A549 (cell line): ENCODE data around the gene ADTRP. TPM values are rescaled to one million over a fixed set of nuclear protein-coding genes. Genes with fewer than 3 reads are reported as not detected.
A peak's percentile ranks its signal among the peaks of the same experiment; 100 is the strongest.

Experiments
- ATAC-seq, 2 experiments: fragments of 200-7000 bp in 1 of 2; fragments of >200 bp in 1 of 2; cut with Nextera tagmentation in 1 of 2; cut with Tn5 transposase in 1 of 2; 3 replicates each; pipeline versions ENCODE4 v1.8.0 to v1.9.1; 2018 to 2020; ENCODE audit warnings: mild to moderate bottlenecking in 1 of 2, moderate library complexity in 1 of 2
- CTCF ChIA-PET: fragments of 300-600 bp; sonication (Branson Sonifier 250); formaldehyde crosslinking; extraction: SDS; loops from one replicate; lab custom pipeline; 2021; ENCODE audit warnings: antibody characterized with exemption, inconsistent platforms; lab: Yijun Ruan, JAX
- POLR2A ChIA-PET: fragments of 350-600 bp; formaldehyde crosslinking; extraction: SDS; loops from one replicate; lab custom pipeline; 2021; ENCODE audit warnings: antibody characterized with exemption, inconsistent platforms; lab: Yijun Ruan, JAX
- DNase-seq, 2 experiments: peaks; one replicate each; pipeline versions ENCODE4 v3.0.0 to v3.0.0-alpha.2; 2011 to 2016; ENCODE audit warnings: low read depth in 1 of 2, low spot score in 1 of 2
- FAIRE-seq: peaks from 2 replicates; lab custom pipeline; 2011; peaks lifted over from hg19 to GRCh38; lab: Jason Lieb, UNC
- H3K27ac ChIP-seq, 2 experiments: fragments of >200 bp; sonication (Bioruptor Twin); formaldehyde crosslinking; 3 replicates each; pipeline ENCODE4 v1.5.1; 2016 to 2017
- H3K4me1 ChIP-seq: fragments of >200 bp; sonication (Bioruptor Twin); formaldehyde crosslinking; 3 replicates; pipeline ENCODE4 v1.6.1; 2016
- H3K4me2 ChIP-seq: fragments of >200 bp; sonication (Bioruptor Twin); formaldehyde crosslinking; 3 replicates; pipeline ENCODE4 v1.6.1; 2016
- H3K4me3 ChIP-seq: fragments of >200 bp; sonication (Bioruptor Twin); formaldehyde crosslinking; 3 replicates; pipeline ENCODE4 v1.5.1; 2016
- H3K9me3 ChIP-seq: fragments of >200 bp; sonication (Bioruptor Twin); formaldehyde crosslinking; 3 replicates; pipeline ENCODE4 v1.6.1; 2016
- BHLHE40 ChIP-seq: IDR thresholded peaks from 2 replicates; pipeline ENCODE4 v1.6.1; 2012; ENCODE audit warnings: low read depth, low read length, inconsistent platforms
- CBX2 ChIP-seq: fragments of 200-600 bp; sonication (generic); IDR thresholded peaks from 2 replicates; pipeline ENCODE4 v1.6.1; 2016; ENCODE audit warnings: low read depth, mild to moderate bottlenecking, borderline replicate concordance
- CBX8 ChIP-seq: fragments of 200-600 bp; sonication (generic); IDR thresholded peaks from 2 replicates; pipeline ENCODE4 v1.6.1; 2016
- CEBPB ChIP-seq, 2 experiments: fragments of >200 bp in 1 of 2; sonication (Bioruptor Twin) in 1 of 2; formaldehyde crosslinking in 1 of 2; IDR thresholded peaks; 2 replicates each; pipeline ENCODE4 v1.6.1; 2012 to 2016
- EHF ChIP-seq: fragments of 250-450 bp; sonication (Bioruptor Pico); IDR thresholded peaks from 2 replicates; pipeline ENCODE4 v1.5.0; 2020; ENCODE audit warnings: mild to moderate bottlenecking
- EHMT2 ChIP-seq: fragments of 200-600 bp; sonication (generic); IDR thresholded peaks from 2 replicates; pipeline ENCODE4 v1.6.1; 2016; ENCODE audit warnings: antibody characterized with exemption, low read depth, mild to moderate bottlenecking, moderate library complexity
- ESRRA ChIP-seq: fragments of 150-350 bp; IDR thresholded peaks from 2 replicates; pipeline ENCODE4 v1.6.1; 2014; ENCODE audit warnings: mild to moderate bottlenecking, low read length, borderline replicate concordance
- FOSB ChIP-seq: fragments of 250-450 bp; sonication (Bioruptor Pico); IDR thresholded peaks from 2 replicates; pipeline ENCODE4 v1.5.0; 2020; ENCODE audit warnings: mild to moderate bottlenecking, moderate library complexity
- FOSL2 ChIP-seq, 2 experiments: fragments of 450-650 bp in 1 of 2; fragments of >200 bp in 1 of 2; sonication (Bioruptor Twin) in 1 of 2; formaldehyde crosslinking; IDR thresholded peaks; 2 replicates each; pipeline versions ENCODE4 v1.5.0 to v1.6.1; 2016 to 2020; ENCODE audit warnings: mild to moderate bottlenecking in 1 of 2, moderate library complexity in 1 of 2
- FOXS1 ChIP-seq: fragments of 250-450 bp; sonication (Bioruptor Pico); IDR thresholded peaks from 2 replicates; pipeline ENCODE4 v1.5.0; 2020; ENCODE audit warnings: mild to moderate bottlenecking, moderate library complexity
- GATA3 ChIP-seq: IDR thresholded peaks from 2 replicates; pipeline ENCODE4 v1.6.1; 2012; ENCODE audit warnings: borderline replicate concordance
- HEYL ChIP-seq: fragments of 250-450 bp; sonication (Bioruptor Pico); IDR thresholded peaks from 2 replicates; pipeline ENCODE4 v1.8.0; 2021; ENCODE audit warnings: mild to moderate bottlenecking, moderate library complexity
- JUN ChIP-seq, 2 experiments: fragments of >200 bp; sonication (Bioruptor Twin); formaldehyde crosslinking; IDR thresholded peaks; 2 replicates in 1 of 2; 3 replicates in 1 of 2; pipeline ENCODE4 v1.6.1; 2016 to 2017
- KDM5A ChIP-seq: fragments of 200-600 bp; sonication (generic); IDR thresholded peaks from 2 replicates; pipeline ENCODE4 v1.6.1; 2016; ENCODE audit warnings: antibody characterized with exemption, mild to moderate bottlenecking
- MAFK ChIP-seq: fragments of 450-650 bp; IDR thresholded peaks from 2 replicates; pipeline ENCODE4 v1.6.1; 2014; ENCODE audit not compliant: partially characterized antibody
- MYC ChIP-seq: IDR thresholded peaks from 2 replicates; pipeline ENCODE4 v1.6.1; 2012; ENCODE audit warnings: mild to moderate bottlenecking, inconsistent platforms, low read length, improper control_type of control experiment, borderline replicate concordance
- NFE2L2 ChIP-seq: fragments of 150-350 bp; conservative IDR thresholded peaks from 2 replicates; pipeline ENCODE4 v1.6.1; 2014; ENCODE audit warnings: low read length
- PHF8 ChIP-seq: fragments of 200-600 bp; sonication (generic); IDR thresholded peaks from 2 replicates; pipeline ENCODE4 v1.6.1; 2016; ENCODE audit warnings: low read depth, mild to moderate bottlenecking, antibody characterized with exemption, moderate library complexity, borderline replicate concordance
- POLR2AphosphoS2 ChIP-seq: conservative IDR thresholded peaks from 2 replicates; pipeline ENCODE4 v1.6.1; 2012; ENCODE audit warnings: low read length, improper control_type of control experiment, inconsistent platforms
- RCOR1 ChIP-seq: fragments of 150-350 bp; IDR thresholded peaks from 2 replicates; pipeline ENCODE4 v1.6.1; 2014; ENCODE audit warnings: antibody characterized with exemption, low read length, low read depth
- RNF2 ChIP-seq: fragments of 200-600 bp; sonication (generic); IDR thresholded peaks from 2 replicates; pipeline ENCODE4 v1.6.1; 2016; ENCODE audit warnings: low read depth, mild to moderate bottlenecking, antibody characterized with exemption, moderate library complexity, borderline replicate concordance
- SMC3 ChIP-seq: fragments of >200 bp; sonication (Bioruptor Twin); formaldehyde crosslinking; IDR thresholded peaks from 3 replicates; pipeline ENCODE4 v1.6.1; 2018; ENCODE audit warnings: inconsistent platforms
- TFCP2L1 ChIP-seq: fragments of 250-450 bp; sonication (Bioruptor Pico); IDR thresholded peaks from 2 replicates; pipeline ENCODE4 v1.5.0; 2021; ENCODE audit warnings: mild to moderate bottlenecking
- TP53 ChIP-seq: fragments of 250-450 bp; sonication (Bioruptor Pico); IDR thresholded peaks from 2 replicates; pipeline ENCODE4 v1.5.0; 2021; ENCODE audit warnings: mild to moderate bottlenecking, moderate library complexity
- WGBS: methylation state at CpG from one replicate; pipeline ENCODE4 v1.1.6; 2017; ENCODE audit errors: missing lambda C conversion rate; 5-methylcytosine and 5-hydroxymethylcytosine counted together
- polyA plus RNA-seq, 4 experiments: library from polyadenylated mRNA; depleted of rRNA in 3 of 4; stranded (reverse); fragments of >200 nt; fragmentation: RNase III in 1 of 4; extraction: RNeasy Plus Mini Kit Qiagen cat#74134 plus additional on column Dnase treatment in 1 of 4; gene quantifications; 2 replicates in 3 of 4; 3 replicates in 1 of 4; pipeline ENCODE4 v1.2.3, GENCODE V29; 2011 to 2017
- TF ChIP-seq, protein P1 (sequence below): fragments of 450-650 bp; IDR thresholded peaks from 2 replicates; pipeline ENCODE4 v1.6.1; 2014; ENCODE audit warnings: antibody characterized with exemption
- TF ChIP-seq, protein P2 (sequence below): fragments of 250-450 bp; sonication (Bioruptor Pico); IDR thresholded peaks from 2 replicates; pipeline ENCODE4 v1.5.0; 2020; ENCODE audit warnings: low read depth, mild to moderate bottlenecking, moderate library complexity
- TF ChIP-seq, protein P3 (sequence below): IDR thresholded peaks from 2 replicates; pipeline ENCODE4 v1.6.1; 2012
- TF ChIP-seq, protein P4 (sequence below): fragments of 200-600 bp; sonication (generic); IDR thresholded peaks from 2 replicates; pipeline ENCODE4 v1.6.1; 2016; ENCODE audit warnings: antibody characterized with exemption, mild to moderate bottlenecking, moderate library complexity
- TF ChIP-seq, protein P5 (sequence below): fragments of >200 bp; sonication (Bioruptor Twin); formaldehyde crosslinking; IDR thresholded peaks from 3 replicates; pipeline ENCODE4 v1.5.1; 2016

Gene ADTRP
- polyA plus RNA-seq, 2 of the 4 experiments (the other 2 are of a cell fraction): 0.57 to 0.59 TPM

DNA sequence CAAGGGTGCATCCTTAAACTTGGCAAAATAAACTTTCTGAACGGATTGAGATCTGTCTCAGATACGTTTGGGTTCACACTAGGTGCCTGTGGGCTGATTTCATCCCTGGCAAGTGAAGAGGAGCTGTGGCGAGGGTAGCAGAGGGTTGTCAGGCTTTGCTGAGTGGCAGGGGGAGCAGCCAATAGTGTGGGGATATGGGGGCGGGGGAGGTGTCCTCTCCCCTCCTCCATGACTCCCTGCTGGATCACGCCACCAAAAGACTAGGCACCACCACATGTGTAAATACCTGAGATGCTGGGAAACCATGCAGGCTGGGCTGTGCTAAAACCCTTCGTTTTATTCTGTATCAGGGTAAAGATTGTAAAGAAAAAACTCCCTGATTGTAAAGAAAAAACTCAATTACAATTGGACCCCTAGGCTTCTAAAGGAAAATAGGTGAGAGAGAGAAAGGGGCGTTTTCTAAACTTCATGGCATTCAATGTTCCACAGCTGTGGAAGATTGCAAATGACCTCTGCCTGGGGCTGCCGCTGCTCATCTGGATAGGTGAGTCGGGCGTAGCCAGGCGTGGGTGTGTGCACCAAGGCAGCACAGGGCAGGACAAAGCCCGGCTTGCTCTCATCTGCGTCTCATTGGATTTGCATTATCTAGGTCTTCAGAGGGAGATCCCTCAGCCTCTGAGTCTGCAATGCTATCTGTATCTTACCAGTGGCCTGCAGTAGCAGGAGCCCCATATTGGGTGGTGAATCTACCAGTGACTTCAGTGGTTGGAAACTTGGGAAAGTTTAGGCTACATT lies 26.9 kb upstream of the ADTRP start:
- POLR2A ChIA-PET: no interaction called here
- H3K27ac ChIP-seq: 0 out of 6 replicates have a peak overlapping the region, but pooled peaks of 1 of the 2 experiments have one; percentile 31
- TF ChIP-seq, protein P1, sequence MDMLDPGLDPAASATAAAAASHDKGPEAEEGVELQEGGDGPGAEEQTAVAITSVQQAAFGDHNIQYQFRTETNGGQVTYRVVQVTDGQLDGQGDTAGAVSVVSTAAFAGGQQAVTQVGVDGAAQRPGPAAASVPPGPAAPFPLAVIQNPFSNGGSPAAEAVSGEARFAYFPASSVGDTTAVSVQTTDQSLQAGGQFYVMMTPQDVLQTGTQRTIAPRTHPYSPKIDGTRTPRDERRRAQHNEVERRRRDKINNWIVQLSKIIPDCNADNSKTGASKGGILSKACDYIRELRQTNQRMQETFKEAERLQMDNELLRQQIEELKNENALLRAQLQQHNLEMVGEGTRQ: no peak
- TF ChIP-seq, protein P2, sequence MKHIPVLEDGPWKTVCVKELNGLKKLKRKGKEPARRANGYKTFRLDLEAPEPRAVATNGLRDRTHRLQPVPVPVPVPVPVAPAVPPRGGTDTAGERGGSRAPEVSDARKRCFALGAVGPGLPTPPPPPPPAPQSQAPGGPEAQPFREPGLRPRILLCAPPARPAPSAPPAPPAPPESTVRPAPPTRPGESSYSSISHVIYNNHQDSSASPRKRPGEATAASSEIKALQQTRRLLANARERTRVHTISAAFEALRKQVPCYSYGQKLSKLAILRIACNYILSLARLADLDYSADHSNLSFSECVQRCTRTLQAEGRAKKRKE: no peak
- TF ChIP-seq FOXS1 (CRISPR knock-in tag) (no peak), SMC3 (no peak), JUN (IDR thresholded peaks at IDR 0.05) (no peak), PHF8 (no peak), BHLHE40 (no peak), HEYL (CRISPR knock-in tag) (no peak), CBX2 (no peak), GATA3 (no peak), RNF2 (no peak), RCOR1 (no peak), CBX8 (no peak), FOSL2 (IDR thresholded peaks at IDR 0.05) (no peak), FOSL2 (CRISPR knock-in tag; IDR thresholded peaks at IDR 0.05) (no peak), EHF (CRISPR knock-in tag) (no peak), NFE2L2 (no peak)
- TF ChIP-seq, protein P3, sequence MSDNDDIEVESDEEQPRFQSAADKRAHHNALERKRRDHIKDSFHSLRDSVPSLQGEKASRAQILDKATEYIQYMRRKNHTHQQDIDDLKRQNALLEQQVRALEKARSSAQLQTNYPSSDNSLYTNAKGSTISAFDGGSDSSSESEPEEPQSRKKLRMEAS: no peak
- TF ChIP-seq, protein P4, sequence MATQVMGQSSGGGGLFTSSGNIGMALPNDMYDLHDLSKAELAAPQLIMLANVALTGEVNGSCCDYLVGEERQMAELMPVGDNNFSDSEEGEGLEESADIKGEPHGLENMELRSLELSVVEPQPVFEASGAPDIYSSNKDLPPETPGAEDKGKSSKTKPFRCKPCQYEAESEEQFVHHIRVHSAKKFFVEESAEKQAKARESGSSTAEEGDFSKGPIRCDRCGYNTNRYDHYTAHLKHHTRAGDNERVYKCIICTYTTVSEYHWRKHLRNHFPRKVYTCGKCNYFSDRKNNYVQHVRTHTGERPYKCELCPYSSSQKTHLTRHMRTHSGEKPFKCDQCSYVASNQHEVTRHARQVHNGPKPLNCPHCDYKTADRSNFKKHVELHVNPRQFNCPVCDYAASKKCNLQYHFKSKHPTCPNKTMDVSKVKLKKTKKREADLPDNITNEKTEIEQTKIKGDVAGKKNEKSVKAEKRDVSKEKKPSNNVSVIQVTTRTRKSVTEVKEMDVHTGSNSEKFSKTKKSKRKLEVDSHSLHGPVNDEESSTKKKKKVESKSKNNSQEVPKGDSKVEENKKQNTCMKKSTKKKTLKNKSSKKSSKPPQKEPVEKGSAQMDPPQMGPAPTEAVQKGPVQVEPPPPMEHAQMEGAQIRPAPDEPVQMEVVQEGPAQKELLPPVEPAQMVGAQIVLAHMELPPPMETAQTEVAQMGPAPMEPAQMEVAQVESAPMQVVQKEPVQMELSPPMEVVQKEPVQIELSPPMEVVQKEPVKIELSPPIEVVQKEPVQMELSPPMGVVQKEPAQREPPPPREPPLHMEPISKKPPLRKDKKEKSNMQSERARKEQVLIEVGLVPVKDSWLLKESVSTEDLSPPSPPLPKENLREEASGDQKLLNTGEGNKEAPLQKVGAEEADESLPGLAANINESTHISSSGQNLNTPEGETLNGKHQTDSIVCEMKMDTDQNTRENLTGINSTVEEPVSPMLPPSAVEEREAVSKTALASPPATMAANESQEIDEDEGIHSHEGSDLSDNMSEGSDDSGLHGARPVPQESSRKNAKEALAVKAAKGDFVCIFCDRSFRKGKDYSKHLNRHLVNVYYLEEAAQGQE: no peak
- TF ChIP-seq, all 56 proteins: peak for 0
- Histone ChIP-seq H3K9me3 (no peaks in the 10 kb centered on the region), H3K4me1 (peaks cover 19% of the 10 kb centered on the region), H3K4me2 (no peak overlapping the region), H3K4me3 (no peak overlapping the region)
- 86% methylated on average over 12 of the region's 13 CpGs for WGBS
- ATAC-seq (no peak), FAIRE-seq (no peak), DNase-seq (no peak)
- CTCF ChIA-PET: no interaction called here

DNA sequence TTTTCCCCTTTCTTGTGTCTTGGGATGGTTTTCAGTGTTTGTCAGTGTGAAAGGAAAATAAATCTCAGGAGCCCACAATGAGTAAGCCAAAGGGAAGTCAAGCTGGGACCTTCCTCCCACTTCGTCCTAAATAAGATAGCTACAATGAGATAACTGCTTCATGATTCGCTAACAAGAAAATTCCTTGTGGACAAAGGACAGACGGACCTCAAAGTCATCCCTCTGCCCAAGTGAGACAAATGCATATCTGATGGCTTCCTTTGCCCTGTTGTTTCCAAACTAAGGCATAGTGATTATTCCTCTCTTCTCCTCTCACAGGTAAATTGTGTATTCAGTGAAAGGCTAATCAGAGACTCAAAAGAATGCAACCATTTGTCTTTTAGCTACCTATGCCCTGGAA lies 26.1 kb upstream of the ADTRP start:
- H3K27ac ChIP-seq: peak overlapping the region in 1 of 2 experiments; percentile 7; a peak in 1 of 6 replicates
- no peaks in the 10 kb centered on the region for H3K9me3 ChIP-seq
- ChIA-PET POLR2A (no interaction called here), CTCF (no interaction called here)
- H3K4me1 ChIP-seq: peaks cover 11% of the 10 kb centered on the region
- H3K4me2 ChIP-seq: no peak overlapping the region
- no peak overlapping the region for H3K4me3 ChIP-seq
- TF ChIP-seq POLR2AphosphoS2: no peak
- no peak for TF ChIP-seq TFCP2L1 (CRISPR knock-in tag)
- no peak for TF ChIP-seq MAFK
- TF ChIP-seq ESRRA: no peak
- TF ChIP-seq BHLHE40: no peak
- TF ChIP-seq JUN (IDR thresholded peaks at IDR 0.05): no peak
- TF ChIP-seq, protein P5, sequence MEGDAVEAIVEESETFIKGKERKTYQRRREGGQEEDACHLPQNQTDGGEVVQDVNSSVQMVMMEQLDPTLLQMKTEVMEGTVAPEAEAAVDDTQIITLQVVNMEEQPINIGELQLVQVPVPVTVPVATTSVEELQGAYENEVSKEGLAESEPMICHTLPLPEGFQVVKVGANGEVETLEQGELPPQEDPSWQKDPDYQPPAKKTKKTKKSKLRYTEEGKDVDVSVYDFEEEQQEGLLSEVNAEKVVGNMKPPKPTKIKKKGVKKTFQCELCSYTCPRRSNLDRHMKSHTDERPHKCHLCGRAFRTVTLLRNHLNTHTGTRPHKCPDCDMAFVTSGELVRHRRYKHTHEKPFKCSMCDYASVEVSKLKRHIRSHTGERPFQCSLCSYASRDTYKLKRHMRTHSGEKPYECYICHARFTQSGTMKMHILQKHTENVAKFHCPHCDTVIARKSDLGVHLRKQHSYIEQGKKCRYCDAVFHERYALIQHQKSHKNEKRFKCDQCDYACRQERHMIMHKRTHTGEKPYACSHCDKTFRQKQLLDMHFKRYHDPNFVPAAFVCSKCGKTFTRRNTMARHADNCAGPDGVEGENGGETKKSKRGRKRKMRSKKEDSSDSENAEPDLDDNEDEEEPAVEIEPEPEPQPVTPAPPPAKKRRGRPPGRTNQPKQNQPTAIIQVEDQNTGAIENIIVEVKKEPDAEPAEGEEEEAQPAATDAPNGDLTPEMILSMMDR: no peak
- TF ChIP-seq SMC3: no peak
- TF ChIP-seq TP53 (CRISPR knock-in tag): no peak
- TF ChIP-seq MYC: no peak
- TF ChIP-seq FOSB (CRISPR knock-in tag): no peak
- no peak for TF ChIP-seq CEBPB (IDR thresholded peaks at IDR 0.05)
- TF ChIP-seq KDM5A: no peak
- no peak for TF ChIP-seq EHMT2
- TF ChIP-seq RCOR1: no peak
- DNase-seq: no peak
- WGBS: 74% methylated on average over 3 of the region's 3 CpGs
- ATAC-seq: no peak
- FAIRE-seq: no peak
